Uterus (tissue), 4 donors: ENCODE data around the gene AJM1. TPM values are rescaled to one million over a fixed set of nuclear protein-coding genes. Genes with fewer than 3 reads are reported as not detected.

Experiments used
- DNase-seq, 2 donors: peaks; one replicate each; pipeline ENCODE4 v3.0.0-alpha.2; 2019 to 2020
- H3K27ac ChIP-seq, 2 donors: fragments of 200-600 bp; sonication (generic); 1 replicate in 1 of 2; 2 replicates in 1 of 2; pipeline ENCODE4 v1.5.1; 2016 to 2018
- H3K27me3 ChIP-seq, 2 donors: fragments of 200-600 bp; sonication (generic); one replicate each; pipeline ENCODE4 v1.5.1; 2018 to 2019; ENCODE audit warnings: control low read depth in 1 of 2
- H3K36me3 ChIP-seq, 2 donors: fragments of 200-600 bp; sonication (generic); one replicate each; pipeline ENCODE4 v1.5.1; 2019; ENCODE audit warnings: control low read depth in 1 of 2
- H3K4me1 ChIP-seq, 2 donors: fragments of 200-600 bp; sonication (generic); one replicate each; pipeline ENCODE4 v1.5.1; 2018 to 2019; ENCODE audit warnings: control low read depth in 1 of 2
- H3K4me3 ChIP-seq, 2 donors: fragments of 200-600 bp; sonication (generic); 1 replicate in 1 of 2; 2 replicates in 1 of 2; pipeline ENCODE4 v1.5.1; 2018 to 2019; ENCODE audit warnings: mild to moderate bottlenecking in 1 of 2
- H3K9me3 ChIP-seq, 2 donors: fragments of 200-600 bp; sonication (generic); one replicate each; pipeline ENCODE4 v1.5.1; 2019; ENCODE audit warnings: control low read depth in 1 of 2
- POLR2A ChIP-seq, 2 donors: fragments of 450-650 bp; IDR thresholded peaks; one replicate each; pipeline ENCODE4 v1.6.1; 2016; ENCODE audit warnings: antibody characterized with exemption in 2 of 2, mild to moderate bottlenecking in 1 of 2, moderate library complexity in 1 of 2
- intact Hi-C: fragments of 100-400 bp; cut with DNase I; formaldehyde crosslinking; loops from one replicate; pipeline ENCODE4 v1.15.1; 2023; ENCODE audit warnings: low total_unique reads
- total RNA-seq, 4 donors: library from RNA; depleted of rRNA in 3 of 4; stranded (reverse); fragments of >200 nt in 3 of 4; gene quantifications; one replicate each; pipeline versions ENCODE4 v1.1.0 to v1.2.4, GENCODE V29; 2014 to 2023
- TF ChIP-seq, protein P1 (sequence below), 4 experiments: fragments of 200-600 bp in 2 of 4; fragments of 450-650 bp in 2 of 4; sonication (generic) in 2 of 4; IDR thresholded peaks; one replicate each; pipeline ENCODE4 v1.5.1; 2016 to 2019; ENCODE audit warnings: antibody characterized with exemption in 4 of 4, mild to moderate bottlenecking in 2 of 4, moderate library complexity in 1 of 4
- donor health status: DM: yes; HTN: yes; CAD: no.

Gene AJM1
- total RNA-seq, 4 donors from 2014 or later, result 1.3 to 3.6 (median 3.6) TPM; not detected in 1

DNA sequence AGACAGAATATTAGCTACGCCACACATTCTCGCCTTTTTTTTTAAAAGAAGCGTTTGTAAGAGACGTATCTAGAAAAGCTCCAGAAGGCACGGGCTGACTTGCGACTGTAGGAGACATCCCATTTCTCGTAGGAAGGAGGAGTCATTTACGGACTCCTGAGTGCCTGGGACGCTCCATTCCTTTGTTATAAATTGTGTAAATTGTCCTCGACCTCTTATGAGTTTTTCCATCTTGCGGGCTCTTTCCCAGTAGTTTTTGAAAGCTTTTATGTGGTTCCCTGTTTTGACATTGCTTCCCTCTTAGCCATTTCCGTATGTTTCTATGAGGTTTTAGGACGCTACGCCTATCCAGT is 33.5 kb upstream of the AJM1 start:
- TF ChIP-seq POLR2A (IDR thresholded peaks at IDR 0.05), result no peak
- TF ChIP-seq, protein P1, sequence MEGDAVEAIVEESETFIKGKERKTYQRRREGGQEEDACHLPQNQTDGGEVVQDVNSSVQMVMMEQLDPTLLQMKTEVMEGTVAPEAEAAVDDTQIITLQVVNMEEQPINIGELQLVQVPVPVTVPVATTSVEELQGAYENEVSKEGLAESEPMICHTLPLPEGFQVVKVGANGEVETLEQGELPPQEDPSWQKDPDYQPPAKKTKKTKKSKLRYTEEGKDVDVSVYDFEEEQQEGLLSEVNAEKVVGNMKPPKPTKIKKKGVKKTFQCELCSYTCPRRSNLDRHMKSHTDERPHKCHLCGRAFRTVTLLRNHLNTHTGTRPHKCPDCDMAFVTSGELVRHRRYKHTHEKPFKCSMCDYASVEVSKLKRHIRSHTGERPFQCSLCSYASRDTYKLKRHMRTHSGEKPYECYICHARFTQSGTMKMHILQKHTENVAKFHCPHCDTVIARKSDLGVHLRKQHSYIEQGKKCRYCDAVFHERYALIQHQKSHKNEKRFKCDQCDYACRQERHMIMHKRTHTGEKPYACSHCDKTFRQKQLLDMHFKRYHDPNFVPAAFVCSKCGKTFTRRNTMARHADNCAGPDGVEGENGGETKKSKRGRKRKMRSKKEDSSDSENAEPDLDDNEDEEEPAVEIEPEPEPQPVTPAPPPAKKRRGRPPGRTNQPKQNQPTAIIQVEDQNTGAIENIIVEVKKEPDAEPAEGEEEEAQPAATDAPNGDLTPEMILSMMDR (IDR thresholded peaks at IDR 0.05), result no peak
- peaks cover 0 to 15% of the 10 kb centered on the region in 2 donors for H3K4me1 ChIP-seq
- H3K36me3 ChIP-seq, result no peaks in the 10 kb centered on the region
- H3K4me3 ChIP-seq, result peak overlapping the region; percentile 81 to 94
- intact Hi-C loops, result no loop called here
- H3K9me3 ChIP-seq, result no peaks in the 10 kb centered on the region
- H3K27me3 ChIP-seq, result no peaks in the 10 kb centered on the region
- no peak for DNase-seq
- no peak overlapping the region for H3K27ac ChIP-seq

DNA sequence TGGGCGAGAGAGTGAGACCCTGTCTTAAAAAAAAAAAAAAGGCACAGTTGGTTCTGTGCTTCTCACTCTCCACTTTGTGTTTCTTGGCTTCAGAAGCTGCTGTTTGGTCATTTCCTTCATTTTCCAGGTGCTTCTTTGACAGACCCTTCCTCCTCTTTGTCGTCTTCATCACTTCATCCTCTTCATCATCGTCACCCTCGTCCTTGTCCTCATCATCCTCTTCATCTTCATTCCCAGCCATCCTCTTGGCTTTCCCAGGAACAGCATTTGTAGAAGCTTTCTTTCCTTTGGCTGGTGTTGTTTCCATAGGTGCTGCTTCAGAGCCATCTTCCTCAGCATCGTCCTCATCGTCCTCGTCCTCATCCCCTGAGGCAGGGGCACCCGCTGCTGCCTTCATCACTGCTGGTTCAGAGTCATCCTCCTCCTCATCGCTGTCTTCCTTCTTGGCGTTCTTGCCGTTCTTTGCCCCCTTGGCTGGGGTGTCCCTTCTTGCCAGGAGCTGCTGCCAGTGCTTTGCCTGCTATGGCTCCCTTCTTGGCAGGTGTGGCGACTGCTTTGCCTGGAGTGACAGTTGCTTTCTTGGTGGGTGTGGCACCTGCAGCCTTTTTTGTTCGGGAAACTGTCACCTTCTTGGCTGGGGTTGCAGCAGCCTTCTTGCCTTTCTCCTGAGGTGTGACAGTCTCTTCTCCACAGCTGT is 27.4 kb upstream of the AJM1 start:
- TF ChIP-seq, protein P1 (IDR thresholded peaks at IDR 0.05), result no peak
- TF ChIP-seq POLR2A (IDR thresholded peaks at IDR 0.05), result no peak

DNA sequence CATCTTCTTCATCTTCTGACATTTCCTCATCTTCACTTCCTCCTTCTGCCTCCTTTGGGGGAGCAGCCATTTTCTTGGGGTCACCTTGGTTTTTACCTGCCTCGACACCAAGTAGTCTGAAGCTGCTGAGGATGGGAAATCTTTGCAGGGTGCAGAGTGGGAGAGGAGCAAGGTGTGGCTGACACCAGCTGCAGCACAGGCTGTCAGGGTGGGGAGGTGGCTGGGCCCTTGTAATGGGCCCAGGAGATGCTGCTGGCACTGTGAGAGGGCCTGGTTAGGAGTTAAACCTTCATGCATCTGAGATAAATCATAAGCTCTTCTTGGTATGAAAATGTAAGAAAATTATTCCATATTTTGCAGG is 26.9 kb upstream of the AJM1 start:
- Histone ChIP-seq H3K9me3 (no peaks in the 10 kb centered on the region), H3K27me3 (no peaks in the 10 kb centered on the region), H3K36me3 (no peaks in the 10 kb centered on the region), H3K4me3 (no peak overlapping the region), H3K27ac (no peak overlapping the region), H3K4me1 (no peaks in the 10 kb centered on the region)
- TF ChIP-seq POLR2A (IDR thresholded peaks at IDR 0.05), result no peak
- TF ChIP-seq, protein P1 (IDR thresholded peaks at IDR 0.05), result no peak
- no peak for DNase-seq
- intact Hi-C loops, result no loop called here

More for the DNA sequence above, 27.4 kb upstream of the AJM1 start:
- Histone ChIP-seq H3K4me1 (peaks cover 0 to 3% of the 10 kb centered on the region in 2 donors), H3K4me3 (no peak overlapping the region), H3K9me3 (no peaks in the 10 kb centered on the region), H3K27me3 (no peaks in the 10 kb centered on the region), H3K36me3 (no peaks in the 10 kb centered on the region), H3K27ac (no peak overlapping the region)
- DNase-seq, result no peak
- intact Hi-C loops, result no loop called here

DNA sequence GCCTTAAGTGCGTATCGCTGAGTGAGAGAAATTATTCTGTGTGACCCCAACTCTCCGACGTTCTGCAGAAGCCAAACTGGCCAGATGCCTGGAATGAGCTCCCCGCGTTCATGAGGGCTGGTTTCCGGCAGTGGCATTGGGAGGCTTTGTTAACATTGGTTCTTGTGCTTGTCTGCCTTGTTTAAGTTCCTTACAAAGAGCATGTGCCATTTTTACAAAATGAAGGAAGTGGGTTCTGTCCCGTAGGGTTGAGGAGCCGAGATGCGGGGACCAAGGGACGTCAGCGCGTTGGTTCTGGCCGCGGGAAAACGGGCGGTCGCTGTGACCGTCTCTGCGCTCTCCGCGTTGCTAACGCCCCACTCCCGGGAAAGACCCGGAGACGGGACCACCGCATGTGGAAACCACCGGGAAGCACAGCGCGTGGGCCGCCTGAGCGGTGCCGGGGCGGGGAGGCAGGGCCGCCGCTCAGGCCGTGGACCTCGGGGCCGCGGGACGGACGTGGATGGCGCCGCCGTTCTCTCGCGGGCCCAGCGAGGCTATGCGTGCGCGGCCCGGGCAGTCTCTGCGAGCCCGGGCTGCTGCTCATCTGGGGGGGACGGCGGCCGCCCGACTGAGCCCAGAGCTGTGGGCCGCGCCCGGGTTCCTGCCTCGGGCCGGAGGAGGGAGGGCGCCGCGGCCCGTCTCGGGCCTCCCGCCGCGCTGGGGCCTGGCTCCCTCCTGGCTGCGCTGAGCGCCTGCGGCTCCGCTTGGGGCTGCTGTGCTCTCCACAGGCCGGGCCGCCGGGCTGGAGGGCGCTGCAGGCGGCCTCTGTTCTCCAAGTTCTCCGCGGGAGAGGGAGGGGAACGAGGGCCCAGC is 21.1 kb upstream of the AJM1 start:
- intact Hi-C loops, result no loop called here
- DNase-seq, result no peak
- H3K4me1 ChIP-seq, result peaks cover 0 to 10% of the 10 kb centered on the region in 2 donors
- peak overlapping the region; percentile 14 to 33 for H3K4me3 ChIP-seq
- H3K27ac ChIP-seq, result no peak overlapping the region
- no peaks in the 10 kb centered on the region for H3K36me3 ChIP-seq
- TF ChIP-seq, protein P1 (IDR thresholded peaks at IDR 0.05), result no peak
- no peak for TF ChIP-seq POLR2A (IDR thresholded peaks at IDR 0.05)
- H3K9me3 ChIP-seq, result no peaks in the 10 kb centered on the region
- no peaks in the 10 kb centered on the region for H3K27me3 ChIP-seq
